ENCODE measurements around the gene DTX3L.

DNA sequence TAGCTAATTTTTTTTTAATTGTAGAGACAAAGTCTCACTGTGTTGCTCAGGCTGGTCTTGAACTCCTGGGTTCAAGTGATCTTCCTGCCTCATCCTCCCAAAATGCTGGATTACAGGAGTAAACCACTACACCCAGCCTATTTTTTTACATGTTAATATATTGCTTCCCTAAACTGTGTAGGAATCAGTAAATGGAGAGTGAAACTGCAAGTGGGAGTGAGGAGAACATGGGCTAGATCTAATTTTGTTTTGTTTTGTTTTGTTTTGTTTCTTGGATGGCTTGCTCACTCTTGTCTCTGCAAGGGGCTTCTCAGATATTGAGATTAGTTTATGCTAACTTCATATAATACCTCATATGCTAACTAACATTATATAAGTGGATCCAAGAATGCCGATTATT is 44.8 kb downstream of the DTX3L start:
- TF ChIP-seq RB1 (IDR thresholded peaks at IDR 0.05; ENCODE audit: borderline replicate concordance), result no peak
- TF ChIP-seq FOXM1 (IDR thresholded peaks at IDR 0.05; ENCODE audit: low read depth, low read length), result no peak
- TF ChIP-seq POLR2A (IDR thresholded peaks at IDR 0.05; ENCODE audit: low read depth, low read length), result no peak
- TF ChIP-seq BACH1 (IDR thresholded peaks at IDR 0.05; ENCODE audit: borderline replicate concordance), result no peak
